ENCODE results near the gene GSK3B. TPM values are rescaled to one million over a fixed set of nuclear protein-coding genes. Genes with fewer than 3 reads are reported as not detected.

The GSK3B gene
- 10 to 100 TPM; 38.5 to 51.5 (median 48.6) TPM for polyA plus RNA-seq (ENCODE audit: insufficient read length in 3 of 3)
- long read RNA-seq, donor 1, full-length matches to known transcripts = 4 of 4 reads
- long read RNA-seq, donor 1, partial matches to known transcripts = 0 of 4 reads
- long read RNA-seq, donor 1, other reads (novel, unspliced or antisense) = 0 of 4 reads
- long read RNA-seq, donor 2, full-length matches to known transcripts = 2 of 2 reads
- long read RNA-seq, donor 2, partial matches to known transcripts = 0 of 2 reads
- long read RNA-seq, donor 2, other reads (novel, unspliced or antisense) = 0 of 2 reads
- long read RNA-seq, donor 3, full-length matches to known transcripts = 7 of 7 reads
- long read RNA-seq, donor 3, partial matches to known transcripts = 0 of 7 reads
- long read RNA-seq, donor 3, other reads (novel, unspliced or antisense) = 0 of 7 reads
- long read RNA-seq, donor 4, full-length matches to known transcripts = 5 of 22 reads
- long read RNA-seq, donor 4, partial matches to known transcripts = 17 of 22 reads
- long read RNA-seq, donor 4, other reads (novel, unspliced or antisense) = 0 of 22 reads
- long read RNA-seq, donor 5 = 0 reads
- long read RNA-seq, donor 6, full-length matches to known transcripts = 5 of 5 reads
- long read RNA-seq, donor 6, partial matches to known transcripts = 0 of 5 reads
- long read RNA-seq, donor 6, other reads (novel, unspliced or antisense) = 0 of 5 reads
- long read RNA-seq, donor 7, full-length matches to known transcripts = 1 of 11 reads
- long read RNA-seq, donor 7, partial matches to known transcripts = 10 of 11 reads
- long read RNA-seq, donor 7, other reads (novel, unspliced or antisense) = 0 of 11 reads
- long read RNA-seq, donor 8, full-length matches to known transcripts = 3 of 3 reads
- long read RNA-seq, donor 8, partial matches to known transcripts = 0 of 3 reads
- long read RNA-seq, donor 8, other reads (novel, unspliced or antisense) = 0 of 3 reads
- long read RNA-seq, donor 9, full-length matches to known transcripts = 5 of 5 reads
- long read RNA-seq, donor 9, partial matches to known transcripts = 0 of 5 reads
- long read RNA-seq, donor 9, other reads (novel, unspliced or antisense) = 0 of 5 reads
- long read RNA-seq, donor 10 = 0 reads
- long read RNA-seq, donor 11, full-length matches to known transcripts = 4 of 4 reads
- long read RNA-seq, donor 11, partial matches to known transcripts = 0 of 4 reads
- long read RNA-seq, donor 11, other reads (novel, unspliced or antisense) = 0 of 4 reads
- long read RNA-seq, donor 12 = 0 reads
- long read RNA-seq, donor 13, full-length matches to known transcripts = 12 of 12 reads
- long read RNA-seq, donor 13, partial matches to known transcripts = 0 of 12 reads
- long read RNA-seq, donor 13, other reads (novel, unspliced or antisense) = 0 of 12 reads
- long read RNA-seq, donor 14, full-length matches to known transcripts = 4 of 4 reads
- long read RNA-seq, donor 14, partial matches to known transcripts = 0 of 4 reads
- long read RNA-seq, donor 14, other reads (novel, unspliced or antisense) = 0 of 4 reads
- long read RNA-seq, donor 15 = 0 reads
- long read RNA-seq, donor 16, full-length matches to known transcripts = 10 of 10 reads
- long read RNA-seq, donor 16, partial matches to known transcripts = 0 of 10 reads
- long read RNA-seq, donor 16, other reads (novel, unspliced or antisense) = 0 of 10 reads

GRCh38 chr3:120093911-120094775, at the start of gene GSK3B:
TSS of gene GSK3B (minus strand) at chr3:120094447. CDS start at chr3:120093434, 1,013 bp downstream.
- peak in 6 of 11 donors; percentile 18 to 100 (median 71) for DNase-seq (ENCODE audit: extremely low read depth in 1 of 11, low read depth in 9 of 11, low spot score in 4 of 11)

DNA sequence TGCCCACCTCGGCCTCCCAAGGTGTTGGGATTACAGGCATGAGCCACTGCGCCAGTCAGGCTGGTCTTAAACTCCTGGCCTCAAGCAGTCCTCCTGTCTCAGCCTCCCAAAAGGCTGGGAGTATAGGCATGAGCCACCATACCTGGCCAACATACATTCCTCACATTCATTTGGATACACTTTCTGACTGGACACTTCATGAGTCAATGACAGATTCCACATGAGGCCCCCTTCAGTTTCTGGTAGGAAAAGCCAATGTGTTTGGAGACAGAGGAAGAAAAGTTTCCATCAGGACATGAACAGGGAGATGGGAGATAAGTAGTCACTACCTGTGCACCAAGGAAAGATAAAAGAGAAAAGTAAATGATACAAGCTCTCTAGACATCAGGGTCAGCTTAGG, 49.4 kb upstream of the GSK3B start:
- no peak for DNase-seq (ENCODE audit: extremely low read depth in 1 of 11, low read depth in 9 of 11, low spot score in 4 of 11)

GRCh38 chr3:120142236-120142635, 48.0 kb upstream of the GSK3B start:
- no peak for DNase-seq (ENCODE audit: extremely low read depth in 1 of 11, low read depth in 9 of 11, low spot score in 4 of 11)

DNA sequence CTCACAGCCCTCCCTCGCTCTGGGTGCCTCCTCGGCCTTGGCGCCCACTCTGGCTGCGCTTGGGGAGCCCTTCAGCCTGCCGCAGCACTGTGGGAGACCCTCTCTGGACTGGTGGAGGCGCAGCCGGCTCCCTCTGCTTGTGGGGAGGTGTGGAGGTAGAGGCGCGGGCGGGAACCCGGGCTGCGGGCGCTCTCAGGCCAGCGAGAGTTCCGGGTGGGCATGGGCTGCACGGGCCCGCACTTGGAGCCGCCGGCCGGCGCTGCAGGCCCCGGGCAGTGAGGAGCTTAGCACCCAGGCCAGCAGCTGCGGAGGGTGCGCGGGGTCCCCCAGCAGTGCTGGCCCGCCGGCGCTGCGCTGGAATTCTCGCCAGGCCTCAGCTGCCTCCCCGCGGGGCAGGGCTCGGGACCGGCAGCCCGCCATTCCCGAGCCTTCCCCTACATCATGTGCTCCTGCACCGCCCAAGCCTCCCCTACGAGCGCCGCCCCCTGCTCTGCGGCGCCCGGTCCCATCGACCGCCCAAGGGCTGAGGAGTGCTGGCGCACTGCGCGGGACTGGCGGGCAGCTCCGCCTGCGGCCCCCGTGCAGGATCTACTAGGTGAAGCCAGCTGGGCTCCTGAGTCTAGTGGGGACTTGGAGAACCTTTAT, 46.0 kb upstream of the GSK3B start:
- no peak for DNase-seq (ENCODE audit: extremely low read depth in 1 of 11, low read depth in 9 of 11, low spot score in 4 of 11)

GRCh38 chr3:120139140-120139539, 44.9 kb upstream of the GSK3B start:
- DNase-seq (ENCODE audit: extremely low read depth in 1 of 11, low read depth in 9 of 11, low spot score in 4 of 11) = no peak

DNA sequence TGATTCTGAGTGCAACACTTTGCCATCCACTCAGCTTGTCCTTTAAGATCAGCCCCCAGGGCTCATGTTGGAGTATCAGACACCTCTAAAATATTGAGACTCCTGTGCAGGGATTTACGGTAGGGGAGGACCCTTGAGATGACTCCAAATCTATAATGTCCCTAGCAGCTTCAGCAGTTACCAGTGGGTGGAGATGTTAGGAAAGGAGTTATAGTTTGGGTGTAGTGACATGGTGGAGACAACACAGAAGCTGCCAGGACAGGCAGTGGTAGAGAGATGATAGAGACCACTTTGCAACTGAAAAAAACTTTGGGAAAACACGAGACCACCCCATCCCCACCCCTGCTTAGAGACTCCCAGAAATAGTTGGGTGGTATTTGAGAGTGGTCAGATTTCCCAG, 43.3 kb upstream of the GSK3B start:
- DNase-seq (ENCODE audit: extremely low read depth in 1 of 11, low read depth in 9 of 11, low spot score in 4 of 11) = no peak

DNA sequence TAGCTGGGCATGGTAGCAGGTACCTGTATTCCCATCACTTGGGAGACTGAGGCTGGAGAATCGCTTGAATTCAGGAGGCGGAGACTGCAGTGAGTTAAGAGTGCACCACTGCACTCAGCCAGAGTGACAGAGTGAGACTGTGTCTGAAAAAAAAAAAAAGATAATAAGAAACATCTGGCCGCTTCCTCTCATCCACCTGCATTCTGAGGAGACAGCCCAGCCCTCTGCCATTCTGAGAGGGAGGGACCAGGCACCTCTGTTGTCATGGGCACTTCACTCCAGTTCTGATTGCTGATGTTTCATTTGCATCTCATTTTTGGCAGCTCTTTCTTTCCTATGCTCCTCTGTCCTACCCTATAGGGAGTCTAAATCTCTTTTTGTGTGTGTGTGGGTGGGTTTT, 36.4 kb upstream of the GSK3B start:
- DNase-seq (ENCODE audit: extremely low read depth in 1 of 11, low read depth in 9 of 11, low spot score in 4 of 11) = no peak

DNA sequence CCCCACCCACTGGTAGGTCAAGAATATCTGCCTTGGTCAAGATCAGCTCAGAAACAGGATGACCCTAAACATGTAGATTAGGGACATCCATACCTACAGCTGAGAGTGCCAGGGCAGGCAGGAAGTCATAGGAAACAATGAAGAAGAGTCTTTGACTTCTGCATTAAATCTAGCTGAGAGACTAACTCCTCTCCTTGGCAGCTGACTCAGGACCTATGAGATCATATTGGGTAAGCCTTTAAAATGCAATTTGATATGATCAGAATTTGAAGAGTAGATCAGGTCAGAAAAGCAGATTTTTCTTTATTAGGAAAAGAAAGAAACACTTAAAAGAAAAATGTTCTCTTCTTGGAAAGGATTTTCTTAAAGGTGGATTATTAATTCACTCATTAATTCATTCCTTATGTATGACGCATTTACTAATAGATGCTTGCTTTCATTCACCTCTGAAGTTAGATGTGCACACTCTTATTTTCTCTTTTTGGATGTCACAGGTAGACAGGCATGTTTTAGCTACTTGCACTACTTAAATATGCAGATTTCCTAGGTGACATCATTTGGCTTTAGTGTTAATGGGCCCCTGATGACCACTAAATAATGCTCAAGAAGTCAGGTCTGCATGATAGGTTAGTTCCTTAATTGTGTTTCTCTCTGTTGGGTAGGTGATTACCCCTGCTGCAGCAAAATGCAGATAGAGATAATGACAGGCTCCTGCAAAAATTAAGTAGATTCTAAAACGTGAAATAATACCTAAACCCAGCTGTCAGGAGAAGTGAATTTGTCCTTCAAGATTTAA, 35.7 kb upstream of the GSK3B start:
- DNase-seq (ENCODE audit: extremely low read depth in 1 of 11, low read depth in 9 of 11, low spot score in 4 of 11) = no peak

- DNase-seq (ENCODE audit: extremely low read depth in 1 of 11, low read depth in 9 of 11, low spot score in 4 of 11) = no peak
These were observed 34.8 kb upstream of the GSK3B start for GRCh38 chr3:120129051-120129450.

- no peak for DNase-seq (ENCODE audit: extremely low read depth in 1 of 11, low read depth in 9 of 11, low spot score in 4 of 11)
These were observed 31.7 kb upstream of the GSK3B start for GRCh38 chr3:120125992-120126391.

GRCh38 chr3:120119846-120120510, 25.7 kb upstream of the GSK3B start:
- no peak for DNase-seq (ENCODE audit: extremely low read depth in 1 of 11, low read depth in 9 of 11, low spot score in 4 of 11)

GRCh38 chr3:120114981-120115380, 20.7 kb upstream of the GSK3B start:
- DNase-seq (ENCODE audit: extremely low read depth in 1 of 11, low read depth in 9 of 11, low spot score in 4 of 11) = no peak

DNA sequence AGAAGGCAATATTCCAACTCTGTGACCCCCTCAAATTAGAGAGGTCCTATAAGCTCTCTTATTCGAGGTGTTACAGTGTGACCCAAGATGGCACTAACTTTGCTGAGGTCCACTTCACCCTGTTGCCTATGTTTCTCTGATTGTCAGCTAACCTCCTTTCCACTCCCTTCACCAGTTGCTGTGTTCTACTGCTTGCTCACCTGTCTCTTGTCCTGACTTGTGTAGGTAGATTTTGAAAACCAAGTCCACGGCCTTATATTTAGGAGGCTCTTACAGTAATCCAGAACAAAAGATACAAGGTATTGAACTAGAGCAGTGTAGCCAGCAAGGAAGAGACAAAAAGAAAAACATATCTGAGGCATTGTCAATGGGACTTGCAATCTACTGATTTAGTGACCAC, 20.1 kb upstream of the GSK3B start:
- no peak for DNase-seq (ENCODE audit: extremely low read depth in 1 of 11, low read depth in 9 of 11, low spot score in 4 of 11)

DNA sequence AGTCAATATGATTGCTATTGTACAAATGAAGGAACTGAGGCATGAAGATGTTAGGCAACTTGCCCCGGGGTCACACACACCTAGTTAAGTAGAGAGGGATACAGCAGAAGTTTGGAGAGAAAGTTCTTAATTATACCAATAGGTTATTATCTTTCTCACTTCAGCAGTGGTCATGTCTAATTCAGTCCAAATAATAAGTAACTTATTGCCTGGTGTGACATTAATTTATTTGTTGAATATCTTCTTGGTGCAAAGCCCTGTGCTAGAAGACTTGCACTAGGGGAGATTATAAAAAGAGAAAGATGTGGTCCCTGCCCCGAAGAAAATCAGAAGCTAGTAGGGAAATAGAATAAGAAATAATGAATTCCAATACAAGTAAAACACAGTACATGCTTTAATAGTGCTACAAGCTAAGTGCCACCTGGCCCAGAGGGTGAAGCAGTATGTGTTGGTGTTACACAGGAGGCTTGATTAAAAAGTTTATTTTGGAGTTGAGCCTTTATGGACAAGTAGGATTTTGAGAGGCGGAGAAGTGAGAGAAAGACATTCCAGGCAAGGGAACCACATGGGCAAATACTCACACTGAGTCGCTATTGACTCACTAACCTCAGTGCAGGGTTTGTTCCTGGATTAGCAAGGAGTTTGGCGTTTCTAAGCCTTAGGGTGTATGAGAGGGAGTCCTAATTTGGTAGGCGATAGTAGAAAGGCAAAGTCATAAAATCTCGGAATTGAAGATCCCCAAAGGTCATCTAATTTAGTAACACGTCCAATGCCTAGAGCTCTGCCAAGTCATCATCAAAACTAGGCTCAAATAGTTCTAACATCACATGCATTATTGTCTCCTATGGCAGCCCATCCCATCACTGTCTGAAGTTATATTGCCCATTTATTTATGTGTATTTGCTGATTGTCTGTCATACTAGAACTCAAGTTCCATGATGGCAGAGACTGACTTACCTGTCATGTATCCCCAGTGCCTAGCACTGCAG, 19.2 kb upstream of the GSK3B start:
- DNase-seq (ENCODE audit: extremely low read depth in 1 of 11, low read depth in 9 of 11, low spot score in 4 of 11) = no peak

DNA sequence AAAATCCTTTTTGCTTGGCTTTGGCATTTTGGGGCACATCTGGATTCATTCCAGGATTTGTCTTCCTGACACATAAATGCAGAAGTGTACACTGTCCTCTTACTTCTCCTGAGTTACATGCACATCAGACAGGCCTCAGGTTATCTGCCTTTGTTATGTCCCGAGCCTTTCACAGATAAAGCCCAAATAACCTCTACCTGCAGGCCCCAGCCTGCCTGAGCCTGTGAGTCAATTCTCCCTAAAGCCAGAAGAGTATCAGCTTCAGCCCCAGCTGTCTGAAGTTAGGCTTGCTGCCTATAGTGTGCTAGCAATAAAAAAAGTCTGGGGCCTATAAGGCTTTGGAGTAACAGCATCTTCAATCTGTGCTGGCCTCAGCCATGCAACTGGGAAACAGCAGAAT, 17.7 kb upstream of the GSK3B start:
- no peak for DNase-seq (ENCODE audit: extremely low read depth in 1 of 11, low read depth in 9 of 11, low spot score in 4 of 11)
